ENCODE measurements around the gene LHPP.

- no peak for TF ChIP-seq POLR2A (IDR thresholded peaks at IDR 0.05)
- TF ChIP-seq CTCF (IDR thresholded peaks at IDR 0.05): no peak
These were observed 99.6 kb downstream of the LHPP start for GRCh38 chr10:124561206-124561605.
